ENCODE results near the gene SDK2.

Gene SDK2

GRCh38 chr17:73430165-73430680, 214.0 kb downstream of the SDK2 start:
- H3K4me3 ChIP-seq (ENCODE audit: low read length): no peak overlapping the region
- TF ChIP-seq, protein P1, sequence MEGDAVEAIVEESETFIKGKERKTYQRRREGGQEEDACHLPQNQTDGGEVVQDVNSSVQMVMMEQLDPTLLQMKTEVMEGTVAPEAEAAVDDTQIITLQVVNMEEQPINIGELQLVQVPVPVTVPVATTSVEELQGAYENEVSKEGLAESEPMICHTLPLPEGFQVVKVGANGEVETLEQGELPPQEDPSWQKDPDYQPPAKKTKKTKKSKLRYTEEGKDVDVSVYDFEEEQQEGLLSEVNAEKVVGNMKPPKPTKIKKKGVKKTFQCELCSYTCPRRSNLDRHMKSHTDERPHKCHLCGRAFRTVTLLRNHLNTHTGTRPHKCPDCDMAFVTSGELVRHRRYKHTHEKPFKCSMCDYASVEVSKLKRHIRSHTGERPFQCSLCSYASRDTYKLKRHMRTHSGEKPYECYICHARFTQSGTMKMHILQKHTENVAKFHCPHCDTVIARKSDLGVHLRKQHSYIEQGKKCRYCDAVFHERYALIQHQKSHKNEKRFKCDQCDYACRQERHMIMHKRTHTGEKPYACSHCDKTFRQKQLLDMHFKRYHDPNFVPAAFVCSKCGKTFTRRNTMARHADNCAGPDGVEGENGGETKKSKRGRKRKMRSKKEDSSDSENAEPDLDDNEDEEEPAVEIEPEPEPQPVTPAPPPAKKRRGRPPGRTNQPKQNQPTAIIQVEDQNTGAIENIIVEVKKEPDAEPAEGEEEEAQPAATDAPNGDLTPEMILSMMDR (conservative IDR thresholded peaks at IDR 0.05; ENCODE audit: low read length): no peak
- DNase-seq (ENCODE audit: low read depth): no peak

DNA sequence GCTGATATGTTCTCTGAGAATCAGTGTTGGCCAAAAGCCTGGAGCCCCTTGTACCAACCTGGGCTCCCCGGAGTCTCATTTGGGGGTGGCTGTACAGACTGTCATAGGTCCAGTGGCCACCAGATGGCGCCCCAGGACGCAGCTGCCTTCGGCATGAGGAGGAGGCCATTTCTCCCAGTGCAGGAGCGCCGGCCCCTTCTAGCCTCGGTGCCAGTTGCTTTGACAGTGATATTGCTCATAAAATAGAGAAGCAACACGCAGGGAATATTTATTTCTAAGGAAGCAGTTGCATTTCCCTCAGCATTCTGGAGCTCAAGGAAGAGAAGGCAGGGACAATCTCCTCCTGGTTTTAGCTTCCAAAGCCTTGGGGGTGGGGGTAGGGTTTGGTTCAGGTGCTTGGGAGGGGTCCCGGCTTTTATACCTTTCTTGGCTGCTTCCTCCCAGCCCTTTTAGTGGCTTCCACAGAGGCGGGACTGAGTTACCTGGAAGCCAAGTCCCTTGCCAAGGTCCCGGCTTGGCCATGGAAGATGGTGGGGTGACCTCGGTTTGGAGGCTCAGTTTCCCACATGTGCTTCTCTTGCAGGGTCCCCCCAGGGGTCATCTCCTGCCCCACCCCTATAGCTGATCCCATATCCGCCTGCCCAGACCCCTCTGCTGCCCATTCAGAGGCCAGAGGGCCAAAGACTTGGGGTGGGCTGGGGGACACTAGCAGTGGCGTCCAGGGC, 214.6 kb downstream of the SDK2 start:
- no peak overlapping the region for H3K4me3 ChIP-seq (ENCODE audit: low read length)
- TF ChIP-seq, protein P1 (conservative IDR thresholded peaks at IDR 0.05; ENCODE audit: low read length): peak; percentile 93
- DNase-seq (ENCODE audit: low read depth): peak; percentile 63

- TF ChIP-seq, protein P1 (conservative IDR thresholded peaks at IDR 0.05; ENCODE audit: low read length): no peak
- DNase-seq (ENCODE audit: low read depth): no peak
- H3K4me3 ChIP-seq (ENCODE audit: low read length): no peak overlapping the region
Observed at GRCh38 chr17:73427198-73427597, 217.0 kb downstream of the SDK2 start.

DNA sequence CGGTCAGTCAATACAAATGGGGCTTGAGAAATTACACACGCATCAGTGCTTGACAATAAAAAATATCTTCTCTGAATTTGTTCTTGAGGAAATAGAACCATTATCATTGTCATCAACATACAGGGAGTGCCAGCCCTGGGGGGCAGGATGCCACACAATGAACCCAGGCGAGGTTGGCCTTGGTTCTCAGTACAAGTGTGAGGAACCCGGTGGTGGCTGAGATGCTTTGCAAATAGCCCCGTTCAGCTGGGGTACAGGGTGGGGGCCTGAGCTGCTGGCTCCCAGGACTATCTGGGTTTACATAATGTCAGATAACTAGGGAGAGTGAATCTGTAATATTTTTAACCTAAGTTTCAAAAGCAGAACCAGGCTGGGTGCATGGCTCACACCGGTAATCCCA, 219.7 kb downstream of the SDK2 start:
- DNase-seq (ENCODE audit: low read depth): no peak
- no peak overlapping the region for H3K4me3 ChIP-seq (ENCODE audit: low read length)
- TF ChIP-seq, protein P1 (conservative IDR thresholded peaks at IDR 0.05; ENCODE audit: low read length): no peak

- no peak for DNase-seq (ENCODE audit: low read depth)
- TF ChIP-seq, protein P1 (conservative IDR thresholded peaks at IDR 0.05; ENCODE audit: low read length): no peak
- H3K4me3 ChIP-seq (ENCODE audit: low read length): no peak overlapping the region
Observed at GRCh38 chr17:73423806-73424205, 220.4 kb downstream of the SDK2 start.

DNA sequence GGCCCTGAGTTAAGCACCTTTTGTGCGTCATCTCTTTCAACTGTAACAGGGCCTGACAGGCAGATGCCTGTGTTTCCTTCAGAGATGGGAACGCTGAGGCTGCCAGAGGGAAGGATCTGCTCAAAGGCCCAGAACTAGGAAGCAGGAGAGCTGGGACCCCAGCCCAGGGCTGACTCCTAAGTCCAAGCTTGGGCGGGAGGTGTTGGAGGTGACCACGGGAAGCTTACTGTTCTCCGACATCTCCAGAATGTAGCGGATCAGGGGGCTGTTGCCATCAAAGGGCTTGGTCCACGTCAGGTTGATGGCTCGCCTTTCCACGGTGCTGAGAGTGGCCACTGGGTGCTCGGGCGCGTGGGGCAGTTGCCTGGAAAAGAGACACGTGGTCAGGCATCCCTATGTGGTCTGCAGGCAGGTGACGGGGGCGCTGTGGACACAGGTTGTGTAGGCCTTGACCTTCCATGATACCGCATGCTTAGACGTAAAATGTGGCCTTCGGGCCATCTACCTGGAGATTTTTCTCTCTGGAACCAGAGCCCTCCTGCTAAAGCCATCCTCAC, 221.0 kb downstream of the SDK2 start:
- TF ChIP-seq, protein P1 (conservative IDR thresholded peaks at IDR 0.05; ENCODE audit: low read length): no peak
- DNase-seq (ENCODE audit: low read depth): no peak
- H3K4me3 ChIP-seq (ENCODE audit: low read length): no peak overlapping the region

DNA sequence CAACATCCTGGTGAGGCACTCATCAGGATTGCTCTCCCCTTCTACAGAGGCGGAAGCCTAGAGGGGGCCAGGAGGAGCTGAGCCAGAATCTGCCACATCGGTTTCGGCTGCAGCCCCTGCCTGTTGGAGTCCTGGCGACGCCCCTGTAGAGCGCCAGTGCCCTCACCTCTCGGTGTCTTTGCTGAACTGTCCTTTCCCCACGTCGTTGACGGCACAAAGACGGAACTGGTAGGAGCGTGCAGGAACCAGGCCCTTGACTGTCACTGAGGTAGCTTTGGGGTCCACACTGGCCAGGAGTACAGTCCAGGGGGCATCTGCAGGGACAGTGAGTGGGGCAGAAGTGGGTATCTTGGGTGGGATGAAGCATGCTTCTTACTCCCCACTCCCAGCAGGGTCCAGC, 222.1 kb downstream of the SDK2 start:
- TF ChIP-seq, protein P1 (conservative IDR thresholded peaks at IDR 0.05; ENCODE audit: low read length): no peak
- no peak overlapping the region for H3K4me3 ChIP-seq (ENCODE audit: low read length)
- no peak for DNase-seq (ENCODE audit: low read depth)
